HepG2 (cell line): ENCODE measurements around the gene N4BP2. TPM values are rescaled to one million over a fixed set of nuclear protein-coding genes. Genes with fewer than 3 reads are reported as not detected.

Experiments
- ATAC-seq: fragments of 200-7000 bp; cut with Tn5 transposase; 3 replicates; pipeline ENCODE4 v1.9.1; 2020; ENCODE audit warnings: mild to moderate bottlenecking, moderate library complexity
- BruUV-seq: library from RNA; stranded (reverse); fragments of 400-500 nt; replicated peaks from 2 replicates; lab custom pipeline; 2021; lab: Mats Ljungman, UMichigan
- CTCF ChIA-PET: fragments of 300-600 bp; formaldehyde crosslinking; extraction: SDS; loops from one replicate; lab custom pipeline; 2021; ENCODE audit warnings: low total read pairs, inconsistent platforms, low intra/inter-chr PET ratio; lab: Yijun Ruan, JAX
- POLR2A ChIA-PET: fragments of 350-600 bp; sonication (Branson Sonifier 250); formaldehyde crosslinking; loops from one replicate; lab custom pipeline; 2020; ENCODE audit warnings: antibody characterized with exemption, inconsistent platforms; lab: Yijun Ruan, JAX
- DNase-seq: peaks from one replicate; pipeline ENCODE4 v3.0.0-alpha.2; 2015; ENCODE audit warnings: low spot score
- FAIRE-seq: peaks from 3 replicates; lab custom pipeline; 2011; peaks lifted over from hg19 to GRCh38; lab: Jason Lieb, UNC
- H2AFZ ChIP-seq: one replicate; pipeline ENCODE4 v1.6.1; 2011; ENCODE audit warnings: low read length, inconsistent platforms
- H3K27ac ChIP-seq: fragments of 300-600 bp; 3 replicates; pipeline ENCODE4 v1.8.0; 2011; ENCODE audit warnings: mixed run types, mild to moderate bottlenecking, mixed read lengths, low read length, inconsistent platforms; ENCODE audit not compliant: insufficient read depth; ENCODE audit errors: extremely low read length
- H3K27me3 ChIP-seq, 2 experiments: fragments of 200-600 bp in 1 of 2; 2 replicates in 1 of 2; 3 replicates in 1 of 2; pipeline versions ENCODE4 v1.6.0 to v1.8.0; 2011; ENCODE audit warnings: low read length in 2 of 2, mild to moderate bottlenecking in 2 of 2, moderate library complexity in 2 of 2, inconsistent platforms in 1 of 2; ENCODE audit not compliant: insufficient read depth in 2 of 2, control insufficient read depth in 1 of 2
- H3K36me3 ChIP-seq, 2 experiments: fragments of 200-600 bp in 1 of 2; replicated peaks in 1 of 2; 2 replicates in 1 of 2; 3 replicates in 1 of 2; pipeline versions ENCODE4 v1.5.1 to v1.8.0; 2011; ENCODE audit warnings: low read length in 2 of 2, inconsistent platforms in 1 of 2; ENCODE audit not compliant: insufficient read depth in 2 of 2, control insufficient read depth in 1 of 2
- H3K4me1 ChIP-seq: 2 replicates; pipeline ENCODE4 v1.5.1; 2012; ENCODE audit warnings: low read length, inconsistent platforms; ENCODE audit not compliant: insufficient read depth
- H3K4me2 ChIP-seq: 2 replicates; pipeline ENCODE4 v1.6.0; 2011; ENCODE audit warnings: low read depth, low read length, inconsistent platforms
- H3K4me3 ChIP-seq, 3 experiments: fragments of 200-600 bp in 1 of 3; sonication (generic), shearing (Covaris generic) in 1 of 3; replicated peaks in 1 of 3; 2 replicates each; pipeline ENCODE4 v1.5.1; 2011 to 2016; ENCODE audit warnings: low read length in 3 of 3, inconsistent platforms in 2 of 3, low read depth in 2 of 3, mild to moderate bottlenecking in 2 of 3, control low read depth in 1 of 3, mixed read lengths in 1 of 3; ENCODE audit not compliant: insufficient read depth in 1 of 3
- H3K79me2 ChIP-seq: one replicate; pipeline ENCODE4 v1.6.1; 2011; ENCODE audit warnings: low read length, inconsistent platforms; ENCODE audit not compliant: insufficient read depth
- H3K9ac ChIP-seq: 2 replicates; pipeline ENCODE4 v1.6.0; 2011; ENCODE audit warnings: mild to moderate bottlenecking, low read depth, low read length, inconsistent platforms; ENCODE audit not compliant: insufficient read depth
- H3K9me3 ChIP-seq: 2 replicates; pipeline ENCODE4 v1.5.1; 2012; ENCODE audit warnings: mild to moderate bottlenecking, low read length
- H4K20me1 ChIP-seq: 2 replicates; pipeline ENCODE4 v1.6.0; 2011; ENCODE audit warnings: inconsistent platforms, mild to moderate bottlenecking, low read length, moderate library complexity; ENCODE audit not compliant: insufficient read depth
- MXD4 ChIP-seq: IDR thresholded peaks from 2 replicates; pipeline ENCODE4 v1.6.1; 2016; ENCODE audit warnings: mild to moderate bottlenecking, missing biosample characterization, missing genetic modification reagents
- PAWR ChIP-seq: sonication (generic); formaldehyde crosslinking; IDR thresholded peaks from 2 replicates; pipeline ENCODE4 v1.4.0; 2020; ENCODE audit warnings: missing genetic modification reagents, mild to moderate bottlenecking, borderline replicate concordance
- PAX8 ChIP-seq: sonication (generic); formaldehyde crosslinking; IDR thresholded peaks from 2 replicates; pipeline ENCODE4 v1.8.0; 2022; ENCODE audit warnings: mild to moderate bottlenecking, missing genetic modification reagents, borderline replicate concordance
- SYNCRIP ChIP-seq: fragments of 200-400 bp; formaldehyde crosslinking; IDR thresholded peaks from 2 replicates; pipeline ENCODE4 v1.6.1; 2018; ENCODE audit warnings: mild to moderate bottlenecking, low read depth, low read length; ENCODE audit not compliant: insufficient read depth
- TAF1 ChIP-seq: sonication (generic); formaldehyde crosslinking; IDR thresholded peaks from 2 replicates; pipeline ENCODE4 v1.4.0; 2020; ENCODE audit warnings: missing genetic modification reagents
- U2AF2 ChIP-seq: fragments of 200-400 bp; formaldehyde crosslinking; IDR thresholded peaks from 2 replicates; pipeline ENCODE4 v1.6.1; 2017; ENCODE audit warnings: low read depth, mild to moderate bottlenecking, low read length
- YEATS2 ChIP-seq: sonication (generic); formaldehyde crosslinking; IDR thresholded peaks from 2 replicates; pipeline ENCODE4 v1.4.0; 2020; ENCODE audit warnings: missing genetic modification reagents, borderline replicate concordance
- ZNF136 ChIP-seq: sonication (generic); formaldehyde crosslinking; IDR thresholded peaks from 2 replicates; pipeline ENCODE4 v1.8.1; 2022; ENCODE audit warnings: low read depth, mild to moderate bottlenecking, moderate library complexity, missing genetic modification reagents
- ZNF34 ChIP-seq: sonication (generic); formaldehyde crosslinking; IDR thresholded peaks from 2 replicates; pipeline ENCODE4 v1.4.0; 2020; ENCODE audit warnings: mild to moderate bottlenecking, missing genetic modification reagents, borderline replicate concordance
- ZNF550 ChIP-seq: sonication (generic); formaldehyde crosslinking; IDR thresholded peaks from 2 replicates; pipeline ENCODE4 v1.4.0; 2020; ENCODE audit warnings: mild to moderate bottlenecking, missing genetic modification reagents, borderline replicate concordance
- ZNF713 ChIP-seq: sonication (generic); formaldehyde crosslinking; IDR thresholded peaks from 2 replicates; pipeline ENCODE4 v1.4.0; 2020; ENCODE audit warnings: mild to moderate bottlenecking, missing genetic modification reagents
- ZXDC ChIP-seq: sonication (generic); formaldehyde crosslinking; IDR thresholded peaks from 2 replicates; pipeline ENCODE4 v1.5.0; 2020; ENCODE audit warnings: mild to moderate bottlenecking, missing genetic modification reagents
- WGBS: methylation state at CpG from one replicate; pipeline ENCODE4 v1.1.6; 2017; ENCODE audit warnings: low lambda C conversion rate; 5-methylcytosine and 5-hydroxymethylcytosine counted together
- in situ Hi-C: cut with HindIII; loops from 2 replicates; pipeline ENCODE4 v1.10.0; 2017; ENCODE audit warnings: low pct_unique_long_range_greater_than_20kb; ENCODE audit not compliant: extremely low pct_ligation_motif_present
- intact Hi-C: fragments of 100-400 bp; cut with micrococcal nuclease; formaldehyde crosslinking; loops from one replicate; pipeline ENCODE4 v1.10.0; 2022; ENCODE audit not compliant: unreplicated experiment
- polyA plus RNA-seq, 8 experiments: library from polyadenylated mRNA; depleted of rRNA in 3 of 8; stranded (reverse) in 7 of 8; unstranded in 1 of 8; fragments of >200 nt; fragmentation: Illumina TruSeq in 4 of 8; extraction: Trizol in 4 of 8; gene quantifications; 2 replicates each; pipeline versions ENCODE4 v1.2.1 to v1.2.3, GENCODE V29; 2011 to 2016; ENCODE audit warnings: low read depth in 4 of 8, missing spikeins in 1 of 8, mixed read lengths in 1 of 8; ENCODE audit not compliant: insufficient read depth in 1 of 8
- total RNA-seq, 5 experiments: library from RNA; depleted of rRNA; stranded (reverse); fragments of >200 nt; fragmentation: Illumina TruSeq; extraction: Trizol; gene quantifications; 2 replicates each; pipeline ENCODE4 v1.2.3, GENCODE V29; 2016; ENCODE audit warnings: low read depth in 1 of 5
- TF ChIP-seq, protein P1 (sequence below): sonication (generic); formaldehyde crosslinking; IDR thresholded peaks from 2 replicates; pipeline ENCODE4 v1.4.0; 2020; ENCODE audit warnings: missing genetic modification reagents

The N4BP2 gene
- total and polyA plus RNA-seq, 2 of the 13 experiments (the other 11 are each of a cell fraction or from before 2014, with no cell fraction given) = 5.6 to 12.9 TPM

GRCh38 chr4:40143926-40144508, 87.4 kb downstream of the N4BP2 start:
- intact Hi-C loops = no loop called here
- Histone ChIP-seq H3K36me3 (peaks cover 5 to 19% of the 10 kb centered on the region in 2 experiments; a peak in 4 of 5 replicates), H3K9me3 (no peaks in the 10 kb centered on the region), H3K79me2 (no peaks in the 10 kb centered on the region), H3K4me3 (no peak overlapping the region), H3K4me1 (0 out of 2 replicates have a peak, but pooled peaks cover 5% of the 10 kb centered on the region), H2AFZ (no peak overlapping the region), H3K27ac (no peak overlapping the region), H4K20me1 (0 out of 2 replicates have a peak, but pooled peaks cover 3% of the 10 kb centered on the region), H3K27me3 (no peaks in the 10 kb centered on the region; a peak in 1 of 5 replicates), H3K4me2 (no peak overlapping the region), H3K9ac (no peak overlapping the region)
- POLR2A ChIA-PET = no interaction called here
- FAIRE-seq = no peak
- in situ Hi-C loops = no loop called here
- ATAC-seq = peak; percentile 57
- WGBS = 84% methylated on average over 6 of the region's 6 CpGs
- DNase-seq = peak; percentile 3
- TF ChIP-seq PAWR (CRISPR knock-in tag) = no peak
- no peak for TF ChIP-seq ZNF136 (CRISPR knock-in tag)
- TF ChIP-seq ZXDC (CRISPR knock-in tag) = no peak
- CTCF ChIA-PET = no interaction called here
- no TSS peak for BruUV-seq

DNA sequence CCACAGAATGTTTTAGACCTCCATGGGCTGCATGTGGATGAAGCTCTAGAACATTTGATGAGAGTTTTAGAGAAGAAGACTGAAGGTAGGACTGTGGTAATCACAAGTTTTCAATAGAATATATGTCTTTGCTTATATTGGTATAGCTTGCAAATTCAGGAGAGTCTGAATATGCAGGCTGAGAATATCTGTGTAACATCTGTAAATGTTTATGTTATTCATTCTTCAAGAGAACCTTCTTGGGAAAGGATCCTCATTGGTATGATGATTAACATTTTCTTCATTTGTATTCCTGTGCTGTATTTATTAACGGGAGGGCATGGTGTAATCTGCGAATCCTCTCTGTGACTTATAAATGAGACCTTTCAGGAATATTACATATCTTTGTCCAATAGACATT, 88.1 kb downstream of the N4BP2 start:
- no peaks in the 10 kb centered on the region for H3K9me3 ChIP-seq
- H3K79me2 ChIP-seq = no peaks in the 10 kb centered on the region
- H3K36me3 ChIP-seq = peaks cover 5 to 19% of the 10 kb centered on the region in 2 experiments; a peak in 4 of 5 replicates
- CTCF ChIA-PET = no interaction called here
- DNase-seq = no peak
- H2AFZ ChIP-seq = no peak overlapping the region
- intact Hi-C loops (no loop called here), in situ Hi-C loops (no loop called here)
- H3K9ac ChIP-seq = no peak overlapping the region
- no peak overlapping the region for H3K4me2 ChIP-seq
- FAIRE-seq = no peak
- H3K4me3 ChIP-seq = no peak overlapping the region
- no peak overlapping the region for H3K27ac ChIP-seq
- 0 out of 2 replicates have a peak, but pooled peaks cover 3% of the 10 kb centered on the region for H4K20me1 ChIP-seq
- no TSS peak for BruUV-seq
- 96% methylated on average over 2 of the region's 2 CpGs for WGBS
- 0 out of 2 replicates have a peak, but pooled peaks cover 5% of the 10 kb centered on the region for H3K4me1 ChIP-seq
- POLR2A ChIA-PET = no interaction called here
- no peak for ATAC-seq
- no peaks in the 10 kb centered on the region; a peak in 1 of 5 replicates for H3K27me3 ChIP-seq
- TF ChIP-seq YEATS2 (no peak), MXD4 (no peak), PAX8 (CRISPR knock-in tag) (no peak), ZNF550 (CRISPR knock-in tag) (no peak), TAF1 (CRISPR knock-in tag) (no peak), U2AF2 (no peak), ZNF34 (CRISPR knock-in tag) (no peak), ZNF713 (no peak), SYNCRIP (no peak)
- TF ChIP-seq, protein P1, sequence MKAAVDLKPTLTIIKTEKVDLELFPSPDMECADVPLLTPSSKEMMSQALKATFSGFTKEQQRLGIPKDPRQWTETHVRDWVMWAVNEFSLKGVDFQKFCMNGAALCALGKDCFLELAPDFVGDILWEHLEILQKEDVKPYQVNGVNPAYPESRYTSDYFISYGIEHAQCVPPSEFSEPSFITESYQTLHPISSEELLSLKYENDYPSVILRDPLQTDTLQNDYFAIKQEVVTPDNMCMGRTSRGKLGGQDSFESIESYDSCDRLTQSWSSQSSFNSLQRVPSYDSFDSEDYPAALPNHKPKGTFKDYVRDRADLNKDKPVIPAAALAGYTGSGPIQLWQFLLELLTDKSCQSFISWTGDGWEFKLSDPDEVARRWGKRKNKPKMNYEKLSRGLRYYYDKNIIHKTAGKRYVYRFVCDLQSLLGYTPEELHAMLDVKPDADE = no peak
